NCI-H2029 treated with DMSO at 0.1 percent for 48 hours (cell line): ENCODE data around the gene MALT1.

Experiments used
- DNase-seq: peaks from one replicate; lab custom pipeline; 2025; lab: John Stamatoyannopoulos, UW

The MALT1 gene

GRCh38 chr18:58690259-58690658, 19.0 kb downstream of the MALT1 start:
- DNase-seq = no peak

- peak; percentile 17 for DNase-seq
These were observed 20.0 kb downstream of the MALT1 start for GRCh38 chr18:58691256-58691655.

GRCh38 chr18:58692422-58693185, 21.3 kb downstream of the MALT1 start:
- no peak for DNase-seq

- no peak for DNase-seq
These were observed 23.0 kb downstream of the MALT1 start for GRCh38 chr18:58694221-58694620.

- no peak for DNase-seq
These were observed 23.6 kb downstream of the MALT1 start for GRCh38 chr18:58694720-58695468.

GRCh38 chr18:58695772-58696171, 24.5 kb downstream of the MALT1 start:
- no peak for DNase-seq

GRCh38 chr18:58697146-58697545, 25.9 kb downstream of the MALT1 start:
- no peak for DNase-seq

GRCh38 chr18:58698701-58699193, 27.5 kb downstream of the MALT1 start:
- DNase-seq = no peak

- DNase-seq = no peak
These were observed 28.3 kb downstream of the MALT1 start for GRCh38 chr18:58699551-58699950.

- DNase-seq = no peak
These were observed 28.9 kb downstream of the MALT1 start for GRCh38 chr18:58700209-58700608.

GRCh38 chr18:58712930-58713329, 41.7 kb downstream of the MALT1 start:
- no peak for DNase-seq

GRCh38 chr18:58714259-58714658, 43.0 kb downstream of the MALT1 start:
- DNase-seq = no peak

- no peak for DNase-seq
These were observed 43.6 kb downstream of the MALT1 start for GRCh38 chr18:58714821-58715220.

- no peak for DNase-seq
These were observed 44.3 kb downstream of the MALT1 start for GRCh38 chr18:58715540-58715939.

GRCh38 chr18:58716060-58716756, 44.9 kb downstream of the MALT1 start:
- DNase-seq = no peak

GRCh38 chr18:58721566-58722239, 50.4 kb downstream of the MALT1 start:
- DNase-seq = no peak

GRCh38 chr18:58723810-58724602, 52.7 kb downstream of the MALT1 start:
- DNase-seq = no peak

- no peak for DNase-seq
These were observed 55.4 kb downstream of the MALT1 start for GRCh38 chr18:58726671-58727070.

GRCh38 chr18:58727776-58728500, 56.7 kb downstream of the MALT1 start:
- DNase-seq = no peak

GRCh38 chr18:58728719-58729118, 57.5 kb downstream of the MALT1 start:
- no peak for DNase-seq

- DNase-seq = no peak
These were observed 59.4 kb downstream of the MALT1 start for GRCh38 chr18:58730618-58731017.
